Activated CD4-positive, alpha-beta T cell treated with anti-CD3 and anti-CD28 coated beads, Interleukin-10, Interleukin-2, amounts not matched to agents 100 ng/mL and 50 ng/mL, durations not matched to agents 16 hours and 8 hours (primary cell): ENCODE measurements around the gene NOD2.
A peak's percentile ranks its signal among the peaks of the same experiment; 100 is the strongest.

ENCODE experiments used
- DNase-seq: peaks from one replicate; pipeline ENCODE4 v3.0.0-alpha.2; 2020

NOD2 gene

DNA sequence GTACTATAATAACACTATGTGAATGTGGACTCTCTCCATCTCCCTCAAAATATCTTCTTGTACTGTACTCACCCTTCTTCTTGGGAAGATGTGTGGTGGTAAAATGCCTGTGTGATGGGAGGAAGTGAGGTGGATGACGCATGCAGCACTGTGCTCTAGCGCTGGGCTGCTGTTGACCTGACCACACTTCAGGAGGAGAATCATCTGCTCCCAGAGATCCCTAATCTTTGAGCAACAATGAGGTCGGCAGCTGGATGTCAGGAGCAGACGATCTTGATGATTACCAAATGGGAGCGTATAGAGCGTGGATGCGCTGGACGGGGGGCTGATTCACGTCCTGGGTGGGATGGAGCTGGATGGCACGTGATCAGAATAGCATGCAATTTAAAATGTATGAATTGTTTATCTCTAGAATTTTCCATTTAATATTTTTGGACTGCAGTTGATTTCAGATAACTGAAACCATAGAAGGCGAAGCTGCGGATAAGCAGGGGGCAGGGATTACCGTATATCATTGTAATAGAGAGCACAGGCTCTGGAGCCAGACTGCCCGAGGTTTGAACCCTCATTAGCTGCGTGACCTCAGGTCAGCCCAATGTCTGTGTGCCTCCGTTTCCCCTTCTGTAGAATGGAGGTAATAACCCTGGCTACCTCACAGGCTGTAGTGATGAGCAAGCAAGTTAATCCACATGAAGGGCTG lies 24.8 kb downstream of the NOD2 start:
- no peak for DNase-seq

DNA sequence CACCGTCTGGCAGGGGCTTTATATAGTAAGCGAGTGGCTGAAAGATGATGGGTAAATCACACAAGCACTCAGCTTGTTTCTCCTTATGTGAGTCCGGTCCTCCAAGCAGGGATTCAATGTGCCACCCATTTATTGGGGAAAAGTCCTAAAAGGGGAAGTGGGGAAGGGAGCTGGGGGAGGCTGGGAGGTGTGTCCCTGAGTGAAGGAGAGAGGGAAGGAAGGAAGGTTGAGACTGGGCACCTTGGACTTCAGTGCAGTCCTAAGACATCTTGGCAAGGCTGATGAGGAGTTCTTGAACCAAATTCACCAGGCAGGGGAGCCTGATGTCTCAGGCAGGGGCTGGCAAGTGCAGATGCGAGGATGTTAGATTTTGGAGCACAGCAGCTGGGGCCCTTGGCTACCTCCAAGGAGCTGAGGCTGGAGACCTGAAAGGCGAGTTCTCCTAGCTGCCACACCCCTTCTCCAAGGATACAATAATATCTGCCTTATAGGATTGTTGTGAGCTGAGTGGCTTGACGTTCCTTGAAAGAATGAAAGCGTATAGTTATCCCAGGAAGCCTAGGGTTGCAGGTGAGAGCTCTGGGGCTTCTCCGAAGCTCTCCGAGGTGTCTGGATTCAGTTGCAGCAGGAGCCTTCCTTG lies 25.5 kb downstream of the NOD2 start:
- DNase-seq = no peak

DNA sequence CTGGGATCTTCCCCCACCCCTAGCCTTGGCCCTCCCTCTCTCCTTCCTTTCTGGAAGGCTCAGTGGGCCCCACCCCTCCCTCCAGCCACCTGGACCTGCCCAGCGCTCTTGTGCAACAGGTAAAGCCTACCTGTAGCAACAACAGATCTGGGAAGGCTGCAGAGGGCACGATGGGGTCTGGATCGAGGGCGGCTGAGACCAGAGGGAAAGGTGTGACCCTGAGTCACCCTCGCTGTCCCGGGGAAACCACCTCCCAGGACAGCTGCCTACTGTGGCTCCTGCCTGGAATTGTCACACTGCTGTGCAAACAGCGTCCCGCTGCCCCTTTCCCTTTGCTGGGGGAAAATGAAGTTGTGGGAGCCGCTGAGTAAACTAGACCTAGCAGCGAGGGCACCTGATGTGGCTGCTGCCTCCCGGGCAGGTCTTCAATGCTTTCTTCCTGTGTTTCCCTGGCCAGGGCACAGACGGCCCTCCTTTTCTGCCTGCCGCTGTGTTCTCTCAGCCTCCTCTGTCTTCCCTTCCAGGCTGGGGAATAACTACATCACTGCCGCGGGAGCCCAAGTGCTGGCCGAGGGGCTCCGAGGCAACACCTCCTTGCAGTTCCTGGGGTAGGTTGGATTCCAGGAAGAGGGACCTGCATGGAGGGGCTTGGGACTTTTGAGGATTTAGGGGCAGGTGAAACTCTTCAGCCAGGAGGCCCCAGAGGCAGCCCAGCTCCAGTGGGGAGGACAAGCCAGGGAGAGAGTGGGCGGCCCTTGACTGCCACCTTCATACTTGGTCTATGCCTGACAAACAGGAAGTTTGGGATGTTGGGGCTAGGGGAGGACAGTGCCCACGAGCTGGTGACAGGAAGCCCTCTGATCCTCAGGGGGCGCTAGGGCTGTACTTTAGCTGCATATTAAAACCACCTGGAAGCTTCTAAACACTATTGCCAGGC lies 26.3 kb downstream of the NOD2 start:
- DNase-seq = no peak

DNA sequence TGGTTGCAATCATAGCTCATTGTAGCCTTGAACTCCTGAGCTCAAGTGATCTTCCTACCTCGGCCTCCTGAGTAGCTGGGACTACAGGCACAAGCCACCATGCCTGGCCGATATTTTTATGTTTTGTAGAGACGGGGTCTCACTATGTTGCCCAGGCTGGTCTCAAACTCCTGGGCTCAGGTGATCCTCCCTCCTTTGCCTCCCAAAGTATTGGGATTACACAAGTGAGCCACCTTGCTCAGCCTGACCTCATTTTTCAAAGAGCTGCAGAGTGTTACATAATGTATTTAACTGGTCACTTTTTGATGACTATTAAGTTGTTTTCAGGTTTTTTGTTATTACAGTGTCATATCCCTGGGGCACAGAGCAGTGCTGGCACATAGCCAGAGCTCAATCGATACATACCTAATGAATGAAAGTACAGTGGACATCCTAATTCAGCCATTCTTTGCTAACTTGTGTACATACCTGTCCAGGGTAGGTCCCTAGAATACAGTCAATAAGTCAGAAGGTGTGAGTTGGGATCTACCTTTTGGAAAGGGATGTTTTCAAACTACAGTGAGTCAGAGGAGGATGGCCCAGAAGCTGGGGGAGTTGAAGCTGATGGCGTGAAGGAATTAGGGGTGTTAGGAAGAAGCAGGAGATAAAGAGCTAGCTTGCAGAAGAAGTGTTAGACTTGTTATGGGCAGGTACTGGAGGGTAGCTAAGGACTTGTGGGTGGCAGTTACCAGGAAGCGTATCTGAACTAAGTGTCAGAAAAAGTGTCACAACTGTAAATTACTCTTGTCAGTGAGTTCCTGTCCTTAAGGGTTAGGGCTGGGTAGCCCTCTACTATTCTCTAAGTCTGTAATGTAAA lies 28.4 kb downstream of the NOD2 start:
- no peak for DNase-seq

DNA sequence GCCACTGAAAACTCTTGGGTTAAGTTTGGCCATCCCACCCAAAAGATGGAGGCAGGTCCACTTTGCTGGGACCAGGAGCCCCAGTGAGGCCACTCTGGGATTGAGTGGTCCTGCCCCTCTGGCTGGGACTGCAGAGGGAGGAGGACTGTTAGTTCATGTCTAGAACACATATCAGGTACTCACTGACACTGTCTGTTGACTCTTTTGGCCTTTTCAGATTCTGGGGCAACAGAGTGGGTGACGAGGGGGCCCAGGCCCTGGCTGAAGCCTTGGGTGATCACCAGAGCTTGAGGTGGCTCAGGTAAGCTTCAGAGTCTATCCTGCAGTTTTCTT lies 29.0 kb downstream of the NOD2 start:
- no peak for DNase-seq

DNA sequence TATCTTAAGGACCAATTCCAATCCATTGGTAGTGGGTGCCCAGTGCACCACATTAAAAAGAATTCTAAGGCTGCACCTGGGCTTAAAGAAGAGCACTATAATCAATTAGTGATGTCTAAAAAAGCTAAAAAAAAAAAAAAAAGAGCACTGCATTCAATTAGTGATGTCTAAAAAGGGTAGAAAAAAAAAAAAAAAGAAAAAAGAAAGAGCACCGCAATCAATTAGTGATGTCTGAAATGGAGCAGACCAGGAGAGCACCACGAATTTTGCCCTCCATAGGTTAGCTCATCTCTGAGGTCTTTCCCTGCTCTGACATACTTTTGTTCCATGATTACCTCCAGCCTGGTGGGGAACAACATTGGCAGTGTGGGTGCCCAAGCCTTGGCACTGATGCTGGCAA lies 29.6 kb downstream of the NOD2 start:
- DNase-seq = no peak

DNA sequence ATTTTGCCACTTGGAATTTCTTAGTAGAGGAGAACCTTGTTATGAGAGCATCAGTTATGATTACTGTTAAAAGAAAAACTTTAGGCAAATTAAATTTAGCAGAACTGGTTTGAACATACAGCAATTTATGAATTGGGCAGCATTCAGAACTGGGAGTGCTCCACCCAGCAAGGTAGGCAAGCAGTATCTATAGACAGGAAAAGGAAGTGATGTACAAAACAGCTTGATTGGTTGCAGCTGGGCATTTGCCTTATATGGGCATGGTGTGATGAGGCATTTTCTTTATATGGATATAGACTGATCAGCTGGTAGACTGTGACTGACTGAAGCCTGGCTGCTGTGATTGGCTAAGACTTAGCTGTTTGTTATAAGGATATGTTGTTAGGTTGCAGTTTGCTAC lies 30.9 kb downstream of the NOD2 start:
- no peak for DNase-seq

DNA sequence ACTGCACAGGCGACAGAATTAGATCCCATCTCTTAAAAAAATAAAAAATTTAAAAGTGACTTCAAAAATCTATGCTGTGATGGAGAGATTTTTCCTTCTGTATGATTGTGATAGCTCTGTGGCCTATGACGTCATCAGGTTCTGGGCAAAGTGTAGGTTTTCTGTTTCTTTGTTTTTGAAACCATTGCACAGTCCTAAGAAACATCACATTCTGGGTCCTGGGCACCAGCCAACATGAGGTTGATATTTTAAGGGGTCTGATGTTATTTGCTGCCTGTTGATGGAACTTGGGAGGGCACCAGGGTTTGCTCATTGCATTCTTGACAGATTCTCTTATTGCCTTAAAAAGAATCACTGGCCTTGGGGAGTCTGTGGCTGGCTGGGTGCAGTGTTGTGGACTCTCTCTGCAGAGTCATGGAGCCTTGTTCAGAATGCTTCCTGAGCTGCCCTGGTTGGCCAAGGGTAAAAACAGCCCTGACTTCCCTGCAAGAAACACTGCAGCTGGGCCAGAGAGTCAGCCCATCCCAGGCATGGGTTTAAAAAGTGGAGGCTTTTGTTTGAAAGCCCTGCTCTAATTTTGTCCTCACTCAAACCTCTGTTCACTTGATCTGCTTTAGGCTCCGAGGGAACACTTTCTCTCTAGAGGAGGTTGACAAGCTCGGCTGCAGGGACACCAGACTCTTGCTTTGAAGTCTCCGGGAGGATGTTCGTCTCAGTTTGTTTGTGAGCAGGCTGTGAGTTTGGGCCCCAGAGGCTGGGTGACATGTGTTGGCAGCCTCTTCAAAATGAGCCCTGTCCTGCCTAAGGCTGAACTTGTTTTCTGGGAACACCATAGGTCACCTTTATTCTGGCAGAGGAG lies 38.0 kb downstream of the NOD2 start:
- DNase-seq = no peak

DNA sequence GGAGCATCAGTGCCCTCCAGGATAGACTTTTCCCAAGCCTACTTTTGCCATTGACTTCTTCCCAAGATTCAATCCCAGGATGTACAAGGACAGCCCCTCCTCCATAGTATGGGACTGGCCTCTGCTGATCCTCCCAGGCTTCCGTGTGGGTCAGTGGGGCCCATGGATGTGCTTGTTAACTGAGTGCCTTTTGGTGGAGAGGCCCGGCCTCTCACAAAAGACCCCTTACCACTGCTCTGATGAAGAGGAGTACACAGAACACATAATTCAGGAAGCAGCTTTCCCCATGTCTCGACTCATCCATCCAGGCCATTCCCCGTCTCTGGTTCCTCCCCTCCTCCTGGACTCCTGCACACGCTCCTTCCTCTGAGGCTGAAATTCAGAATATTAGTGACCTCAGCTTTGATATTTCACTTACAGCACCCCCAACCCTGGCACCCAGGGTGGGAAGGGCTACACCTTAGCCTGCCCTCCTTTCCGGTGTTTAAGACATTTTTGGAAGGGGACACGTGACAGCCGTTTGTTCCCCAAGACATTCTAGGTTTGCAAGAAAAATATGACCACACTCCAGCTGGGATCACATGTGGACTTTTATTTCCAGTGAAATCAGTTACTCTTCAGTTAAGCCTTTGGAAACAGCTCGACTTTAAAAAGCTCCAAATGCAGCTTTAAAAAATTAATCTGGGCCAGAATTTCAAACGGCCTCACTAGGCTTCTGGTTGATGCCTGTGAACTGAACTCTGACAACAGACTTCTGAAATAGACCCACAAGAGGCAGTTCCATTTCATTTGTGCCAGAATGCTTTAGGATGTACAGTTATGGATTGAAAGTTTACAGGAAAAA lies 38.8 kb downstream of the NOD2 start:
- no peak for DNase-seq

DNA sequence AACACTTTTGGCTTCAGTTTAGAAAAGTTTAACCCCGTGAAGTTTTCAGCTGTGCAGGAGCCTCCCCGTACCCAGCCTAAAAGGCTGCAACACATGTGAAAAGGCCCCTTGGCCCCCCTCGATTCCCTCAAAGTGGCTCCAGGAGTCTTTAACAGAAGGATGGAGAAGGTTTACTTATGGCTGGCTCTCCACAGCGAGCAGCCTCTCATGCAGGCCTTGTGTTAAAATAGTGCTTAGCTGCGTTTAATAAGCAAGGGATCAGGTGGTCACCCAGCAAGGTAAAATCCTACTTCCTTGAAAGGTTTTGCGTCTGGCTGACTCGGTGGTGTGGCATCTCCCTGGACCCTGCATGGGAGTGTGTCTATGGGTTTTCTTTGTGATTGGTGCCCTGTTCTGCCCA lies 40.1 kb downstream of the NOD2 start:
- DNase-seq = no peak

DNA sequence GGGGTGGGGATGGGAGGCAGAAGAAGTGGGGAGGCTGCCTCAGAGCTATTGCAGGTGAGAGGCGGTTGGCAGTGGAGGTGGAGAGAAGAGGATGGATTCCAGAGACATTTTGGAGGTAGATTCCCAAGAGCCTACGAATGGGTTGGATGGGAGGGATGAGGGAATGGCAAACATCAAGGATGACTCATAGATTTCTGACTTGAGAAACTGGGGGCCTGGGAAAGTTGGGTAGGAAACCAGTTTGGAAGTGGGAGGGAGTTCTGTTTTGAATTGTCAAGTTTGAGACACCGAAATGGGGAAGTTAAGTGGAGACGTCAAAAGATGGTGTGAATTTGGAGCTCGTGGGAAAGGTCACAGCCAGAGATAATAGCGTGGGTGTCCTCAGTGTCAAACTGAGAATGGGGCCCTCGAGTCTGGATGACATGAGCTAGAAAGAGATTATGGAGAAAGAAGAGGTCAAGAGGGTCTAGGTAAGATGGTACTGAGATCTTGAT lies 42.3 kb downstream of the NOD2 start:
- DNase-seq = no peak

DNA sequence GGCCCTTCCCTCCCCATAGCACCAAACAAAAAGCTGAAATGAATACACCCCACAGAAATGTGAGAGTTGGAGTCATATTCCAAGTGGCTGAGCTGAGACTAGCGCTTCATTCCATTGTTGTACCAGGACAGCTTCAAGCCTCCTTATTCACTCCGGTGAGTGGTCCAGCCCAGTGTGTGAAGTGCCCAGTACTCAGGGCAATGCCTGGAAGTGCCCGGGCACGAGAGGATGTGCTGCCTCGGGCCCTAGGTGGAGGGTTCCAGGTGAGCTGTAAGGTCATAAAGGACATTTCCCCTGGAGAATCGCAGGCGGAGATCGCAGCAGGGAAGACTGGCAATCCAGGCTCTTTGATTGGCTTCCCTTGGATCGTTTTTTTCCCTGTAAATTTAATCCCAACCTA lies 43.0 kb downstream of the NOD2 start:
- no peak for DNase-seq

DNA sequence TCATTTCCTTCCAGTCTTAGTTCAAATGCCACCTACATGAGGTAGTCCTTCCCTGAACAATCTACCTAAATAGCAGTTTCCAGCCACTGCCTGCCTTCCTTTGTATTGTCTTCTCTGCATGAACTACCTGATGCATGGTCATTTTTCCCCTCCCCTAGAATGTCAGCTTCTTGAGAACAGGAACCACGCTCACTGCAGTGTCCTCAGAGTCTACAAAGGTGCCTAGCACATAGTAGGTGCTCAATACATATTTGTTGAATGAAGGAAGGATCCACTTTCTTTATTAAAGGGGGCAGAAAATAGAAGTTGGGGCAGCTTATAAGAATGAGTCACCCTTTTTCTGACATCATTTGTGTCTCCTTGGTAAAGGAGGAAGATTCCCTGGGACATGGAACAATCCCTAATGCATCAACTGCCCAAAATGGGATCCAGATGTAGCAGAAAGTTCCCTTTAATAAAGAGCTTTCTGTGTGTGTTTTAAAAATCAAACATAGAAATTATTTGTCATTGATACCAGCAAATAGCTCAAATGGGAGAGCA lies 44.1 kb downstream of the NOD2 start:
- DNase-seq = no peak

DNA sequence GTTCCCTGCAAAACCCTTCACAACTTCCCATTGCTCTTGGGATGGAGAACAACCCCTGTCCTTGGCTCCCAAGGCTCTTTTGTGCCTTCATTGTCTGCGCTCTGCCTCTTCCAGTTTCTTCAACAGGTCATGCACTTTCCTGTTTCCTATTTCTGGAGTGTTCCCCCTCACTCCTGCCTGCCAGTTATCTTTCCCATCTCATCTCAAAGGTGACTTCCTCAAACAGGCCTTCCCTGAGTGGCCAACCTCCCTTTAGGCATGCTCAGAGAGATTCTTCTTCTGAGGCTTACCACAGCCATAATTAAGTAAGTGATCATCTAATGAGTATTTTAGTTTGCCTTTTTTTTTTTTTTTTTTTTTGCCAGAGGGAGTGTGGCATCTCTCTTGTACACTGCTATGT lies 45.6 kb downstream of the NOD2 start:
- DNase-seq = no peak

DNA sequence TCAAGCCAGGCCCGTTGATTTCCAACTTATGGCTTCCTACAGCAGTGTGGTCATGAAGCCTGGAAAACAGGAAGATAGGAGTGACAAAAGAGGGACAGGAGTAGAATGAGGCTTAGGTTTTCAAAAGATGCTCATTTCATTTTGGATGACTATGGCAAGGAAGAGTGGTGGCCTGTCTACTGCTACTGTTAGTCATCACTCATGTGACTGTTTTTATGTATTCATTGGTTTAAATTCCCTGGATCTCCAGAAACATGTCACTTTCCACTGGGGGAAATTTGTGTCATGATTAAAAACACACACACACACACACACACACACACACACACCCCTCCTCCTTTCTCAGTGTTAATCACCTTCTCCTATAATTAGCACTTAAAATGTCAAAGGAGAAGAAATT lies 47.3 kb downstream of the NOD2 start:
- no peak for DNase-seq

DNA sequence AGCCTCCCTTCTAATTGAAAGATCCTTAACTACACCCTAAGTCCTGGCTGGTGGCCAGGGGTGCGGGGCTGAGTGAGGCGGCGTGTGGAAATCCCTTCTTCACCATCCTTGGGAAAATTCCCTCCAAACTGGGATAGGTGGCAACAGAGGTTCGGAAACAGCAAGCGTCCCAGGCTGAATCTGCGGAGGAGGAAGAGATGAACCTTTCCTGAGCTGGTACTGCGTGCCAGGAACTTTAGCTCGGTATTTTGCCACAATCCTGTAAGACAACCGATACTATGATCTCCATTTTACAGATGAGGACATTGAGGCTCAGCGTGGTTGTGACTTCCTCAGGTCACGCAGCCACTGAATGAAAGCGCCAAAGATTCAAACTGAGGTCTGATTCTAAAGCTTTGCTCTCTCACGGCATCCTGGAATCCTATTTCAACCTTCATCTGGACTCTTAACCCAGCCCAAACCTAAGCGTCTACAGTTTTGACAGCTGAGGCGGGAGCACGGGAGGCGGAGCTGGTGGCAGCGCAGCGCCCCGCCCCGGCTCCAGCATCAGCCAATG lies 47.9 kb downstream of the NOD2 start:
- DNase-seq = no peak

DNA sequence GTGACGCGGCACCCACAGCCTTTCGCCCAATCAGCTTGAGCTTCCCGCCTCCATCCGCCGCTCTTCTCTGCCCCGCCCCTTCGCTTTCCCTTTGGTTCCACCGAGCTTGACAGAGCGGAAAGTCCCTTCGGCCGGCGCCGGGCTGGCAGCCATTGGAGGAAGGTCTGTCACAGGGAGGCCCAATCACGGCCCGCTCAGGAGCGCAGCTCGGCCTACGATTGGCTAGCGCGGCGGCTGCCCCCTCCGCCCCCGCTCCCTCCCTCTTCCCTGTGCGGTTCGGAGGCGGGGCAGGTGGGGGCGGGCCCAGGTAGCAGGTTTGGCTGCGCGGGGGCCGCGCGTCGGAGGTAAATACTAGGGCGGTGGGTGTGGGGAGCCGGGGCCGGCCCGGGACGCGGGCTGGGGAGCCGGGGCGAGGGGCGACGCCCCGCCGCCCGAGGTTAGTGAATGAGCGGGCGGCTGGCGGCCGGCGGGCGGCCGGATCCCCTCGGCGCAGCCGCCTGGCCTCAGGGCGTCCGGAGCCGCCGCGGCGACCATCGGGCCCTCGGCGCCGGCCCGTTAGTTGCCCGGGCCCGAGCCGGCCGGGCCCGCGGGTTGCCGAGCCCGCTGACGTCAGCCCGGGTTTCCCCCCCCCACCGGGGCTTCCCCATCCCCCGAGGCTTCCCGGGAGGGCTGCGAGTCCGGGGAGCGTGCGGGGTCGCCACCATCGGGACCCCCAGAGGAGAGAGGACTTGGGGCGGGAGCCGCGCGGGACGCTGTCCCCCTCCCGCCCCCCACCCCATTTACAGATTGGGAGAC lies 48.6 kb downstream of the NOD2 start, which contains the start of gene CYLD:
Gene CYLD (plus strand): TSS at position 306 of the 795 bp plus-strand sequence. CDS start 7,613 bp downstream, outside the sequence.
- peak; percentile 100 for DNase-seq

DNA sequence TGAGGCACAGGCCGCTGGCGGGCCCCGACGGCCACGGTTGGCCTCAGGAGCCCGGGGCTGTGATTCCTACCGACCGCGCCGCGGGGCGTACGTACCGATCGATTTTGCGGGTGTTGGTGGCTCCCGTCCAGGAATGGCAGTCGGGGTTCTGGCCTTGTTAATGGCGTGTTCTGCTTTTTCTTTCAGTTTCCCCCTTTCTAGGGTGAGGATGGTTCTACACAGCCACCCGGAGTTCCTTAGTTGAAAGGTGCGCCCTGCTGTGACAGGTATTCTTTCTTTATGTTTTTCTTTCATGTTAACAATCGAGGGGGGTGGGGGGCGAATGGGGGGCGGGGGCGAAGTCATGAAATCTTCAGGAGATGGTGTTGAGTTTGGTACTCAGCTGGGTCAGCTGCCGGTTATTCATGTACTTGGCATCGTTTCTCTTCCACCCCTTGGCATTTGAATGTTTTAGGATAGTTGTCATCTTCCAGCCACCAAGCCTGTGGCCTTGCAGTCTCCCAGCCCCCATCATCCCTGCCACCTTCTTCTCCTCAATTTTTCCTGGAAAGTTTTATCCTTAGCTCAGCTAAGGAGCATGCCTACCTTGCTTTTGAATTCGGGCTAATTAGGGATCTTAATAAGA lies 49.3 kb downstream of the NOD2 start:
- peak; percentile 52 for DNase-seq
